ENCODE results near the gene ATXN10.

ATXN10 gene

DNA sequence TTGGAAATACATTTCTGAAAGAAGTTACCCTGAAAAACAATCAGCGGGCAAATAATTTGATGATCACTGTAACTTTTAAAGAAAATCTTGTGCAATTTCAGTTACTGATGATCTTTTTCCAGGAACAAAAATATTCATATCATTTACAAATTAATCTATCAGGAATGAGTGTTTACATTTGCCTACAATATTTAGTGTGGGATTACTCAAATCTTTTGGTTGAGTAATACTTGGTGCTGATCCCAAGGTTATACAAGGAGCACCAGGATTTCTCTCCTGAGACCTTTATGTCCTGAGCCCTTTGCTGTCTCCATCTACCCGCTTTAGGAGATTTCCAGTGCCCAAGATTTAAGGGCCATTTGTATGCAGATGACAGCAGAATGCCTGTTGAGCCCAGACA, 116.1 kb downstream of the ATXN10 start:
- Histone ChIP-seq H3F3A (ENCODE audit: insufficient read depth) (peaks cover 23% of the 10 kb centered on the region), H3K9me2 (replicated peaks; ENCODE audit: insufficient read depth, low read length) (no peaks in the 10 kb centered on the region), H3K4me2 (ENCODE audit: low read depth, low read length, poor library complexity, severe bottlenecking) (no peak overlapping the region), H3K9ac (ENCODE audit: low read length) (no peak overlapping the region), H3K4me3 (ENCODE audit: insufficient read depth, low read length, poor library complexity, severe bottlenecking) (no peak overlapping the region), H3K27ac (ENCODE audit: low read depth, low read length) (no peak overlapping the region), H3K36me3 (ENCODE audit: low read length) (peaks cover 6% of the 10 kb centered on the region), H3K79me2 (ENCODE audit: insufficient read depth, low read length) (peaks cover 57% of the 10 kb centered on the region), H3K27me3 (ENCODE audit: low read length) (no peaks in the 10 kb centered on the region), H3K9me3 (ENCODE audit: insufficient read depth, low read length) (no peaks in the 10 kb centered on the region), H4K20me1 (ENCODE audit: low read depth, low read length) (no peaks in the 10 kb centered on the region), H2AFZ (ENCODE audit: low read depth, low read length, severe bottlenecking) (no peak overlapping the region)
- no peak for TF ChIP-seq EZH2phosphoT487 (conservative IDR thresholded peaks at IDR 0.05; ENCODE audit: low read length)
- TF ChIP-seq, protein P1, sequence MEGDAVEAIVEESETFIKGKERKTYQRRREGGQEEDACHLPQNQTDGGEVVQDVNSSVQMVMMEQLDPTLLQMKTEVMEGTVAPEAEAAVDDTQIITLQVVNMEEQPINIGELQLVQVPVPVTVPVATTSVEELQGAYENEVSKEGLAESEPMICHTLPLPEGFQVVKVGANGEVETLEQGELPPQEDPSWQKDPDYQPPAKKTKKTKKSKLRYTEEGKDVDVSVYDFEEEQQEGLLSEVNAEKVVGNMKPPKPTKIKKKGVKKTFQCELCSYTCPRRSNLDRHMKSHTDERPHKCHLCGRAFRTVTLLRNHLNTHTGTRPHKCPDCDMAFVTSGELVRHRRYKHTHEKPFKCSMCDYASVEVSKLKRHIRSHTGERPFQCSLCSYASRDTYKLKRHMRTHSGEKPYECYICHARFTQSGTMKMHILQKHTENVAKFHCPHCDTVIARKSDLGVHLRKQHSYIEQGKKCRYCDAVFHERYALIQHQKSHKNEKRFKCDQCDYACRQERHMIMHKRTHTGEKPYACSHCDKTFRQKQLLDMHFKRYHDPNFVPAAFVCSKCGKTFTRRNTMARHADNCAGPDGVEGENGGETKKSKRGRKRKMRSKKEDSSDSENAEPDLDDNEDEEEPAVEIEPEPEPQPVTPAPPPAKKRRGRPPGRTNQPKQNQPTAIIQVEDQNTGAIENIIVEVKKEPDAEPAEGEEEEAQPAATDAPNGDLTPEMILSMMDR (IDR thresholded peaks at IDR 0.05; ENCODE audit: insufficient read depth, low read length, poor library complexity, severe bottlenecking) = no peak

DNA sequence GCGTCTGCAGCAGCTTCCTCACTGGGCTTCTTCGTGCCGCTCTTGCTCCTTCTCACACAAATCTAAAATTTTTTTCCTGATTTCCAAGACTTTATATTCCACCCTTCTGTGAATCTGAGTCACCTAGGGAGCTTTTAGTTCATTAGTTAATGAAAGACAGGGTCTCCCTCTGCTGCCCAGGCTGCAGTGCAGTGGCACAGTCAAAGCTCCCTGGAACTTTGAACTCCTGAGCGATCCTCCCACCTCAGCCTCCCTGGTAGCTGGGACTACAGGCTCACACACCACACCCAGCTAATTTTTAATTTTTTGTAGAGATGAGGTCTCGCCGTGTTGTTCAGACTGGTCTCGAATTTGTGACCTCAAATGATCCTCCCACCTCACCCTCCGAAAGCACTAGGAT, 116.9 kb downstream of the ATXN10 start:
- no peak for TF ChIP-seq EZH2phosphoT487 (conservative IDR thresholded peaks at IDR 0.05; ENCODE audit: low read length)
- TF ChIP-seq, protein P1 (IDR thresholded peaks at IDR 0.05; ENCODE audit: insufficient read depth, low read length, poor library complexity, severe bottlenecking) = no peak
- Histone ChIP-seq H3K4me3 (ENCODE audit: insufficient read depth, low read length, poor library complexity, severe bottlenecking) (no peak overlapping the region), H3K27ac (ENCODE audit: low read depth, low read length) (no peak overlapping the region), H3K36me3 (ENCODE audit: low read length) (peaks cover 14% of the 10 kb centered on the region), H4K20me1 (ENCODE audit: low read depth, low read length) (no peaks in the 10 kb centered on the region), H3F3A (ENCODE audit: insufficient read depth) (peaks cover 23% of the 10 kb centered on the region), H3K79me2 (ENCODE audit: insufficient read depth, low read length) (peaks cover 50% of the 10 kb centered on the region), H3K27me3 (ENCODE audit: low read length) (no peaks in the 10 kb centered on the region), H3K9ac (ENCODE audit: low read length) (no peak overlapping the region), H2AFZ (ENCODE audit: low read depth, low read length, severe bottlenecking) (no peak overlapping the region), H3K4me2 (ENCODE audit: low read depth, low read length, poor library complexity, severe bottlenecking) (no peak overlapping the region), H3K9me2 (replicated peaks; ENCODE audit: insufficient read depth, low read length) (no peaks in the 10 kb centered on the region), H3K9me3 (ENCODE audit: insufficient read depth, low read length) (no peaks in the 10 kb centered on the region)

DNA sequence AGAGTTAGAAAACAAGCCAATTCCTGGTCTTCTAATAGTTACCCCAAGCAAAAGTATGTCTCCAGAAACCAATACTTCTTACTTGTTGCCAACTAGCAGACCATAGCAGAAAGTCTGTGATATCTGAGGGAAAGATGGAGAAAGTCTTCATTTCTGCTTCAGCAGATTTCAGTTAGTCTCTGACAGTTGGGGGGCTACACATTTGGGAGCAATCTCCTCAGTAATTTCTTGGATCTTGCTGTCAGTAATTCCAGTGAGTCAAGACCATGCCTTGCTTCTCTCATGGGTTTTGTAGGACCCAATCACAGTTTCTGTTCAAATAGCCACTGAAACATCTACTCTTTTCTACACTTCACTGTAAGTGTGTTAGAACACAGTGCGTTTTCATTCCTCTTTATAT, 118.8 kb downstream of the ATXN10 start:
- H3K4me2 ChIP-seq (ENCODE audit: low read depth, low read length, poor library complexity, severe bottlenecking) = no peak overlapping the region
- H3K9me3 ChIP-seq (ENCODE audit: insufficient read depth, low read length) = peaks cover 8% of the 10 kb centered on the region
- no peak for TF ChIP-seq EZH2phosphoT487 (conservative IDR thresholded peaks at IDR 0.05; ENCODE audit: low read length)
- TF ChIP-seq, protein P1 (IDR thresholded peaks at IDR 0.05; ENCODE audit: insufficient read depth, low read length, poor library complexity, severe bottlenecking) = no peak
- peaks cover 12% of the 10 kb centered on the region for H3F3A ChIP-seq (ENCODE audit: insufficient read depth)
- no peak overlapping the region for H3K27ac ChIP-seq (ENCODE audit: low read depth, low read length)
- H3K27me3 ChIP-seq (ENCODE audit: low read length) = no peaks in the 10 kb centered on the region
- no peak overlapping the region for H3K4me3 ChIP-seq (ENCODE audit: insufficient read depth, low read length, poor library complexity, severe bottlenecking)
- H3K36me3 ChIP-seq (ENCODE audit: low read length) = peaks cover 32% of the 10 kb centered on the region
- H3K9me2 ChIP-seq (replicated peaks; ENCODE audit: insufficient read depth, low read length) = no peaks in the 10 kb centered on the region
- H4K20me1 ChIP-seq (ENCODE audit: low read depth, low read length) = no peaks in the 10 kb centered on the region
- no peak overlapping the region for H2AFZ ChIP-seq (ENCODE audit: low read depth, low read length, severe bottlenecking)
- H3K9ac ChIP-seq (ENCODE audit: low read length) = no peak overlapping the region
- peaks cover 49% of the 10 kb centered on the region for H3K79me2 ChIP-seq (ENCODE audit: insufficient read depth, low read length)
